Measurements from ENCODE around the gene LYL1. TPM values are rescaled to one million over a fixed set of nuclear protein-coding genes. Genes with fewer than 3 reads are reported as not detected.

LYL1 gene
- total RNA-seq, 1 donor from 2014 or later = 13.0 TPM

DNA sequence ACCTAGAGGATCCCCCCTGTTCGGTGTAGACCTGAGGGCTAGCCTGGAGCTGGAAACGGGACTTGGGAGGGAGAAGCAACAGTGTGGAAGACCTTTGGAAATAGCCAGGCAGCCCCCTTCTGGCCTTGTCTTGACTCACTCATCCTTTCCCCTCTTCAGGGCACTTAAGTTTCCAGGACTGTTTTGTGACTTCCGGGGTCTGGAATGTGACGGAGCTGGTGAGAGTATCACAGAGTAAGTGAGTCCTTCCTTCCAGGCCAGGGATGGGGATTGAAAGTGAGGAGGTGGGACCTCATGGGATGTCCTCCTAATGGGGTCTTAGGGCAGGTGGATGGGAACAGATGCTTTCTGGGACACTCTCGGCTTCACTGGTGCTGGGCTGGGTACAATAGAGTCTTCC, 29.4 kb downstream of the LYL1 start:
- DNase-seq (ENCODE audit: low spot score) = no peak

DNA sequence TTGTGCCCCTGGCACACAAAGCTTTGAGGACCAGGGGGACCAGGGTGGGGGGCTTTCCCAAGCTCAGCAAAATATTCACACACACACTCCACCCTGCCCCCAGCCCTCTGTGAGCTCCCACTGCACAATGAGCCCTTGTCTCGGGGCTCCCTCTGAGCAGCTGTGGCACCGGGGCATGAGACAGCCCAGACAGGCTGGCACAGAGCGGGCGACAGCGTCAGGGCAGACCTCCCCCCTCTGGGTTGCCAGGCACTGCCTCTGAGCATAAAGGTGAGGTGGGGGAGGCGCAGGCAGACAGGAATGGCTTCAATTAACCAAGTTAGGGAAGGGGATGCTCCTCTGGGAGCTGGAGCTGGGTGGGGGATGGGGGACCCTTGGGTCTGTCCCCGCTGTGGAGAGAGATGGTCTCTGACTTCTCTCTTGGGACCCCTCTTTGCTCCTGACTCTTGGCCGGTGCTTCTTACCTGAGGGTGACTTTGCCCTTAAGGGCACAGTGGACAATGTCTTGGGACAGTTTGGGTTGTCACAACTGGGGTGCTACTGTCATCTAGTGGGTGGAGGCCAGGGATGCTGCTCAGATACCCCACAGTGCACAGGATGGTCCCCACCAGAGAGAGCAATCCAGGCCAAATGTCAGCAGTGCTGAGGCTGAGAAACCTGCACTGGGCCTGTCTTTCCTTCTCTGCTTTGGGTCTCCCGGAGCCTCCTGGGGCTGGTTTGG, 30.3 kb downstream of the LYL1 start:
- DNase-seq (ENCODE audit: low spot score) = no peak

DNA sequence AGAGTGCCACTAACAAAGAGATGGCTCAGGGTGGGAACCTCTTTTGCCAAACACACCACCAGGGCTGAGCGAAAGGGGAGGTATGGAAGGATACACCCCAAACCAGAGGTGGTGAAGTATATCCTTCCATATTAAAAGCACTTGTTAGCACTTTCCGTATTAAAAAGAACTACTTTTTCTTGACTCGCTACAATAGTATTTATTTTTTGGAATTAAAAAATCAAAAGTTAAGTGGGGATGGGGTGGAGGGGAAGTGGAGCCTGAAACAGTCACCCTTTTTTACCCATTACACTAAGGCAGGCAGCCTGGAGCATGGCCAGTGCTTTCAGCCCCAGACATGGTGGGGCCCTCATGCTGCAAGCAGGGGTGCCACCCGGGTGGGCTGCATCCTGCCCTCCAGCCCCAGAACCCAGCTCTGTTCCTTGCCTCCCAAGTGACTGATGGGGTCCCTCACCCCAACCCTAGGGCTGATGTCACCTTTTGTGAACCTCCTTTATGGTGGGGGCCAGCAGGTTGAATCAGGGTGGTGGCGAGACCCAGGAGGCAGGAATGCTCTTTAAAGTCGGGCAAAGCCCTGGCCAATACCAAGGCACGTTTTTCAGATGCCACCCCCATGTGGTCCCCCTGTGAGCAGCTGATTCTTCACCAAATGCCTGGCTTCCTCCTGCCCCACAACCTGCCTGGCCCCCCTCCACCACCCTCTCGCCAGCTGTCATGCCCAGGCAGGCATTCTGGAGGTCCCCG, 31.0 kb downstream of the LYL1 start:
- no peak for DNase-seq (ENCODE audit: low spot score)

DNA sequence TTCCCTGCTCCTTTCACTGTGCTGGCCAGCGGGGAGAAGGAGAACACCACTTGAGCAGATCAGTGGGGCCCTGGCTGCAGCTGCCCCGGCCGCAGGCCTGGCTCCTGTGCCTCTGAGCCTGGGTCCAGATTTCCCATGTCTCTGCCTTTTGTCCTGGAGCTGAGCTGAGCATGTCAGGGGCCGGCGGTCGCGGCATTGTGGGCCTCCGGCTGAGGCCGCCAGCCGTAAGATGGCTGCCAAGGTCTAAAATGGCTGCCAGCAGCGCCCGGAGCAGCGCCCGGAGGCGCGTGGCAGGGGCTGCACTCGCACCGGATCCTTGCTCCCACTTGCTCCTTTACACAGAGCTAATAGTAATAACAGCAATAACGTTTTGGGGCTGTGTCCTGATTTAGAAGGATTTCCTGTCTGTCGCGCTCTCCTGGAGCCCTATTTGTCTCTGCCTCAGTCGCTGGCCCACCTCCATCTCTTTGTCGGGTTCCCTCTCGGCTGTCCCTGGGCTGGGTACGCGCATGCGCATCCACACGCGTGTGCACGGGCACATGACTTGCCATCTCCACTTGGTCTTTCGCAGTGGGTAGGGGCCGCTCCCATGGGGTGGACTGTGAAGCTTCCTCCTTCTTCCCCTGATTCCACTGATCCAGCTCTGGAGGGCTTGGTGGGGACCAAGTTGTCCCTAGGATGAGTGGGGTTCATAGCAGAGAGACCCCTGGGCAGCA, 32.1 kb downstream of the LYL1 start:
- DNase-seq (ENCODE audit: low spot score) = no peak

DNA sequence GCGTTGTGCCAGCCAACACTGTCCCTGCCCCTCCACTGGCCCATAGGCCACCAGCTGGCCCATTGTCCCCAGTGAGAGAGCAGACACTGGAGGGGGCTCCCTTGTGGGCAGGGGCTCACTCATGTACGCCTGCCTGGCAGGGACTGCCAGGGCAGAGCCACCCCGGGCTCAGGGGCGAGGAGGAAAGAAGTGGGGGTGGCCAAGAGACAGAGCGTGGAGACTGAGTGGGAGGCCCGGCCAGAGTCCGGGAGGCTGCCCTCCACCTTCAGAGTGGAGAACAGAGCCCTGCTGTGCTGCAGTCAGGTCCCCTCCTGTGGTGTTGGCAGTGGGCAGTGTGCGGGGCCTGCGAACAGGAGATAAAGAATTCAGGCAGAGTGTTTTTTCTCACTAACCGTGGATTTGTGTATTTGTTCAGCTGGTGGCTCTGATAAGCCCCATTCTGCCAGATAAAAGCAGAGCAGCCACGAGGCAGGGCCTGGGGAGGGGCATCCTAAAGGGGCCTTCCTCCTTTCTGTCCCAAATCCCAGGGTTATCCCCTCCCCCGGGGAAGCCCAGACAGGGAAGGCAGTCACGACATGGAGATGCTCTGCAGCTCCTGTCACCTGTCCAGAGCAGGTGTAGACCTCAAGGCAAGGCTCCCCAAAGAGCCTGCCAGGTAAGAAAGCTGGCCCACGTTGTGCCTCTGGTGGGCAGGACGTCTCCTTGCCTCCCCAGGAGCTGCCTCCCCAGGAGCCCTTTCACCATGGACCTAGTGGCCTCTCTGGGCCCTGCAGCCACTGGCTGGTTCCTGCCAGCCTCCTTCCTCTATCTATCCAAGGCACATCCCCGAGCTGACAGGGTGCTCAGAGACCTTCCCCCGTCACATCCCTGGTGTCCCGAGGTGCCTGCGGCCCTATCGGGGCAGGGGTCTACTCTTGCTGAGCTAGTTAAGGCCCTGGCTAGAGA, 33.0 kb downstream of the LYL1 start:
- DNase-seq (ENCODE audit: low spot score) = no peak

DNA sequence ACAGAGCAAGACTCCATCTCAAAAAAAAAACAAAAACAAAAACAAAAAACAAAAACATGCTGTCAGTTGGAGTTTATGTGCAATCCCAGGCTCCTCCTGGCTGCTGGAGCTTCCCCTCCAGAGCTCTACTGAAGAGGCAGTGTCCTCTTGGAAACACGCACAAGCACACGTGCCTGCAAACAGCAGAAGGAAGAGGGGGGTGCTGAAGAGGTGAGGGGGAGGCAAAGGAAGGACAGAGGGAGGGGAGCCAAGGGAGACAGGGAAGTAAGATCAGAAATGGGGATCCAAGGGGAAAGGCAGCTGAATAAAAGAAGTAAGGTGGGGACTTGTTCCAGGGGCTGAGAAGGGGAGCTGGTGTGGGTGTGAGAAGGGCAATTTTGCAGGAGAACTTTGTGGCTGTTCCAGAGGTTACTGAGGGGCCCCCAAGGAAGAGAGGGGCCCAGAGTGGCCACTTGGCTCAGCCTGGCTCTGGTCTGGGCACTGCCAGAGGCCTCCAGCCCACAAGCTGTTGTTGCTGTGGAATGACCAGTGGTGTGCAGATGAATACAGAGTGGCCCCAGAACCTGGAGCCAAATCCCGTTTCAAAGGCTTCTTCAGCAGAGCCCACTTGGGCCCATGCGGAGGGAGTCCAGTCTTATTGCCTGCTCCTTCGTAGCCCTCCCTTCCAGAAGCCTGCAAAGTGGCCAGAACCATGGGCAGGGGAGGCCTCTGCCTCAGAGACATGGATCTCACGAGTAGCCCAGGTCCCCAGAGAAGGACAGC, 34.4 kb downstream of the LYL1 start:
- no peak for DNase-seq (ENCODE audit: low spot score)

DNA sequence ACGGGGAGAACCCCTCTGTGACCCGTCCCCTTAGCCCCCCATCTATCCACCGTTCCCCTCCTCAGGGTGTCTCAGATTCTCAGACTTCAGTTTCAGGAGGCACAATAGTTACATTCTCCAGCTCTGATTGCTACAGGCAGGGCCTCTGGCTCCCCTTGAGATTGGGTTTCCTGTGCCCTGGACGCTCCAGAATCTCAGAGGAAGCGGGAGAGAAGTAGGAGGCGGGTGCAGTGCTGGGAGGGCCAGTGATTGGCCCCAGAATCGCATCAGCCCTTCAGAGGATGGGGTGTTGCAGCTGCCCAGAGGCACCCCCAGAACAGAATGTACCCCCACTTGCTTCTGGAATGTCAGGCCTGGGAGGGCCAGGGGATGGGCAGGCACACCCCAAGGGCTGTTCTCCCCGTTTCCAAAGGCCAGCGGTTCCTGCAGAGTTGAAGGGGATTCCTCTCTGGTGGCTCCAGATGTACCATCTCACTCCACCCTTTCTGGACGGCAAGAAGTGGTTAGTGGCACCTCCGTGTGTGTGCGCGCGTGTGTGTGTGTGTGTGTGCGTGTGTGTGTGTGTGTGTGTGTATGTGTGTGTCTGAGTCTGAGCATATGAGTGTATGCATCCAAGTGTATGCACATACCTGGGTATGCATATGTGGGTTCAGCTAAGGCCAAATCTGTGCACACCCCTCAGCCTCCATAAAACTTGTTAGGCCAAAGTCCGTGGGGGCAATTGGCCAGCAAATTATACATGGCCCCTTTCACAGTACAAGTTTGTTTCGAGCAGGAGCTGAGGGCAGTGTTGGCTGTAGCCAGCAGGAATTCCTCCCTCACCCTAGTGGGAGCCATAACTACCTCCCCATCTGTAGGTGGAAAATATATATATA, 35.5 kb downstream of the LYL1 start:
- no peak for DNase-seq (ENCODE audit: low spot score)

DNA sequence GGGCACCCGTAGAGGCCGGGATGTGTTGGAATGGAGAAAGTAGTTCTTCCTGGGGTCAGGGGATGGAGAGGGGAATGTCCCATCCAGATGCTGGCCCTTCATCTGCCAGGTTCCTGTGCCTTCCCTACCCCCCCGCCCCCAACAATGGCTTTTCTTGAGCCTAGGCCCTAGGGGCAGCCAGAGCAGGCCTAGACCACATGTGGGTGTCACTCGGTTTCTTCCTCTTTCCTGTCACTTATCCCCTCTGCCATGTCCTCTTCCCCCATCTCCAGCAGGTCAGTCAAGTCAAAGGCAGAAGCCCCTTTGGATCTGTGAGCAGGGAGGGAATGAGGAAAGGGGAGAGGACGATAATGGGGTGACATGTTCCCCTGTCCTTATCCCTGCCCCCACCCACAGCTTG, 36.4 kb downstream of the LYL1 start:
- DNase-seq (ENCODE audit: low spot score) = no peak

DNA sequence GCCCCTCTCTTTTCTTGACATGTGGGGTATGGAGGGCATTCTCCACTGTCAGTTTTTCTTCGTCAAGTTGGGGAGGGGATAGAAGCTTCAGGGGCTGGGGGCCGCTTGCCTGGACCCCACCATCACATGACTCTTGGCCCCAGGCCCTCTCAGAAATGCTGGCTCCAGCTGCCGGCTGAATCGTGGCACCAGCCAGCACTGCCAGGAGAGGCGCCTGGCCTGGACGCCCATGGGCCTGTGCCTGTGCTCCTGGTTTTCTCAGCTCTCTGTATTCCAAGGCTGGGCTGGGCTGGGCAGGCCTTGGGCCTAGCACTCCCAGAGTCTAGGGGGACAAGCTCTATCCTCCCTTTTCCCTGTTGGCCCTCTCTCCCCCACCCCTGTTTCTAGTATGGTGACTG, 38.6 kb downstream of the LYL1 start:
- no peak for DNase-seq (ENCODE audit: low spot score)

DNA sequence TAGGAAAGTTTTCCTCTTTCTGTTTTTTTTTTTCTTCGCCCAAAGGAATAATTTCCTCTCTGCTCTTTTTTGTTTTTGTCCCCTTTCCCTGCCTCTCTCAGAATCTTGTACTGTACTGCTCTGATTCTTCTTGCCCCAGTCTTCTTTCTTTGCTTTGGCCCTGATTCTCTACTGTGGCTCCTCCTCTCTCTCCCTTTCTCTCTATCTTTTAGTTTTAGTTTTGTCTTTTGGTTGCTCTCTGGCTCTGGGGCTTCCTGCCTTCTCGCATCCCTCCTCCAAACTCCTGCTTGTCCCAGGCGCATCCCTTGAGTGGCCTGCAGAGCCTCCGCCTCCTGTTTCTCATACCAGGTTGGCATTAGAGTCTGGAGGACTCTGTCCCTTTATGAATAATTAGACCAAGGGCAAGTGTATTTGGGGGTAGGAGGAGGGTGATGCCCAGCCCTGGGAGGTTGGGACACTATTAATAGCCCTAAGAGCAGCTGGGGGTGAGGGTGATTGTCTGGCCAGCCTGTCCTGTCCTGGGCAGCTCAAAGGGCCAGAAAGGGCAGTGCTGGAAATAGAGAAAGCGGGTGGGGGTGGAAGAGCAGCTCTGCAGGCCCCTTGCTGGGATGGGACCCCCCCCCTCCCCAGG, 39.1 kb downstream of the LYL1 start:
- DNase-seq (ENCODE audit: low spot score) = no peak

DNA sequence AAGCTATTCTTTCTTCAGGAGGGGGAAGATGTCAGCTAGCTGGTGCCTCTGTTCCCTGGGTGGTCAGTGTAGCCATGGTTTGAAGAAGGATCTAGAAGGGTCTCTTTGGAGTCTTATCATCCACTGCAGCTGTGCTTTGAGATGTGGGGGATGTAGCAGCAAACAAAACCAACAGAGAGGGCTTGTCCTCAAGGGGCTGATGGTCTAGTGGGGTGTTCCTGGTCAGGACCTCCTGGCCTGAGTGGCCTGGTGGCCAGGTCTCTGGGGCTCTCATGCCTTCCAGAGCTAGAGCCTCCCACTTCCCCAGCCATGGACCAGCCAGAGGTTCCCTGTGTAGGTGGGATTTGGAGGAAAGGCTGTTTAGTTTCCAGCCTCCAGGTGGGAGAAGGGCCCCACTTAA, 40.3 kb downstream of the LYL1 start:
- no peak for DNase-seq (ENCODE audit: low spot score)

DNA sequence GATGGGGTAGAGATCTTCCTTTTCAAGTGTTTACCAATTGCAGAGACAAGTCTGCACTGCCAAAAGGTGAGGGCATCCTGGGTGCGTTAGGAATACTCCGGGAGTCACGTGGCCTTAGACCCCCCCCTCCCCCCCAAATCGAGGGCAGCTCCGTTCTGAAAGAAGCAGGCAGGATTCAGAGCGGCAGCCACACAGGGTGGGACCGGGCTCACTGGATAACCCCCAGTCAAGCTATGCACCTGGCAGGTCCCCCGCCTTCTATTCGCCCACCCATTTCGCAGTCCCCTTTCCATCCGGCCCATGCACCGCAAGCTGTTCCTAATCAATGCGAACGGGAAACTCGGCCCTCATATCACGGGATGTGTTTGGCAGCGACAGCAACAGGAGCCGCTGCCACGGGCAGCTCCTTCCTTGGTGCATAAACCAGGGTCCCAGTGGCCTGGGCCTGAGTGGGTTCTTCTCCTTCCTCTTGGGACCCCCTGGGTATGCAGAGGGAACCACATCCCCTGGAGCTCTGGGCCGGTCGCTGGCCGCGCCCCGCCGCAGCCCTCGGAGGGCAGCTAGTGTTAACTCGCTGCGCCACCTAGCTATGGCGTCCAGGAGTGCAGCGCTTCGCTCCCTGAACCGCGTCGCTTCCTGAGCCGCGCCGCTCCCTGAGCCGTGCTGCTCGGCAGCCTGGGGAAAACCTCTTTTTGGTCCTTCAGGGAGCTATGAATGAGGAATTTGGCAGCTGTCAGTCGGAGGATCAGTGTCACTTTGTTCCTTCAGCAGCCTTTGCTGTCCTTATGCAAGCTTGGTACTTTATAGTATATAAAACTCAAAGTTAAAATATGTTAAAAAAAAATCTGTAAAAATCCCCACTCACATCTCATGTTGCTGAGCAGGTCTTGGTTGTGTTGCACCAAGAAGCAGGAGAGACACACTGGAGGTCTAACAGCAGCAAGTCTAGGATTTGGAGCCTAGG, 41.4 kb downstream of the LYL1 start:
- peak; percentile 89 for DNase-seq (ENCODE audit: low spot score)

DNA sequence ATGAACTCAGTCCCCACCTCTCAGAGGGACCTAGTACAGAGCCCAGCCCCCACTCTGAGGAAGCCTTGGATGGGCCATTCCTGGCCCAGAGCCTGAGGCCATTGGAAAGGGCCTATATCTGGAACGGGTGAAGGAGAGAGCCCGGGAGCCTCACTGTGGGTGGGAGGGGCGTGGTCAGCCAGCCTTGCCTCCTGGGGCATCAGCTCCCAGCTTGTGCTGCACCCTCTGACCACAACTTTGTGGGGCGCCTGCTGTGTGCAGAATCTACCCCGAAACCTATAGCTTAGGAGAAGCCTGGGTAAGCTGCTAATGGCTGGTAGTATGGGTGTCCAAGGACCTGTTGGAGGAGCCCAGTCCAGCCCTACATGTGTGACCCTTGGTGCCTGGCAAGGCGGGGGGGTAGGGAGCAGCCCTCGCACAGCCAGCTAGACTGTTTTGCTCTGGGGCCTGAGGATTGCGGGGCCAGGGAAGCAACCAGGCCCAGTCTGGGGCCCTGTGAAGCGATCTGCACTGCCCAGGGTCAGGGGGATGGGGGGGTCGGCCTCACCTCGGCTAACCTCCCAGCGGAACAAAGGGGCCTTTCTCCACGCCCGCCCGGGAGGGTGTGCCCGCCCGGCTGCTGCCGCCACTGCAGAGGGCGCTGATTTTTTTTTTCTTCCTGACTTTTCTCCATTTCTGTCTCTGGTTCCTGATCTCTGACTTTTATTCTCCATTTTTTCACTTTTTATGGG, 42.3 kb downstream of the LYL1 start:
- no peak for DNase-seq (ENCODE audit: low spot score)

DNA sequence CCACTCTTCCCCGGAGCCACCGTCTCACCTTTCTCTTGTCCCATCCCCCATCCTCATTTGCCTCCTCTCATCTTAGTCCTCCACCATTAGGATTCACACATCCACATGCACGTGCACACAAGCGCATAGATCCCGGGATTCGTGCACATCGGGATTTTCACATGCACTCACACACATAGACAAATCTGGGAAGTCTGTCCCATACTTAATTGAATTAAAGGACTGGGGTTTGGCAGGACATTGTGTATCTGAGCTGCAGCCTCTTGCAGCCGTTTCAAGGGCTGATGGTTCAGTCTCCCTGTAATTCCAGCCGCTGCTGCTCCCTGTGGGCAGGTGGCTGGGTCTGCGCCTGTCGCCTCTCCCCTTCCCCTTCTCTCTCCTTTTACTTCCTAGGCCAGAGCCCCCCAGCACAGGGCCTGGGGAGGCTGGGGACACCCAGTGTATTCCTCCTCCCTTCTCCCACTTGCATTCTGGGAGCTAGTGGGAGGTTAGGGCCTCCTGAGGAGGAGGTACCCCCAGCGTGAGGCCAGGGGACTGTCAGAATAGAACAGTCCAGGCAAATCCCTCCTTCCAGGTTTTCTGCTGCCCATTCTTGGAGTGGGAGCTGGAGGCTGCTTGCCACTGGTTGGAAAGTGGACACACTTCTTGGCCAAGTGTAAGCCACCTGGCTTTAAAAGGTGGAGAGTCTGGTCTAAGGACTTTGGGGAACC, 43.6 kb downstream of the LYL1 start:
- no peak for DNase-seq (ENCODE audit: low spot score)

DNA sequence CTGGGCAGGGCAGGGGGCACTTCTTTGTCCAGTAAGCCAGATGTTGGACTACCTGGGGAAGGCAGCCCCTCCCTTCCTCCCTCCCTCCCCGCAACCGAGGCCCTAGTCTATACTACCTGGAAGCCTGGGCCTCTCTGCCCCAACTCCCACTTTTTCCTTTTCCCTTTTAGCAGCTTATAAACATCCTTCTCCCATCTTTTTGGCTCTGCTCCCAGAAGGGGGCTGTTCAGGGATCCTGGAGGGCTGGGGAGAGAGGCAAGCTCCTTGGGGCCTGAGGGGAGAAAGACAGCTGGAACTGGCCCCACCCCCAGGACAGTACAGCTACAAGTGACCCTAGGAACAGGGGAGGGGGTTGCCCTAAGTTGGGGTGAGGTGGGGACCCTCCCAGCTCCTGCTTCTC, 44.9 kb downstream of the LYL1 start:
- DNase-seq (ENCODE audit: low spot score) = peak; percentile 90

DNA sequence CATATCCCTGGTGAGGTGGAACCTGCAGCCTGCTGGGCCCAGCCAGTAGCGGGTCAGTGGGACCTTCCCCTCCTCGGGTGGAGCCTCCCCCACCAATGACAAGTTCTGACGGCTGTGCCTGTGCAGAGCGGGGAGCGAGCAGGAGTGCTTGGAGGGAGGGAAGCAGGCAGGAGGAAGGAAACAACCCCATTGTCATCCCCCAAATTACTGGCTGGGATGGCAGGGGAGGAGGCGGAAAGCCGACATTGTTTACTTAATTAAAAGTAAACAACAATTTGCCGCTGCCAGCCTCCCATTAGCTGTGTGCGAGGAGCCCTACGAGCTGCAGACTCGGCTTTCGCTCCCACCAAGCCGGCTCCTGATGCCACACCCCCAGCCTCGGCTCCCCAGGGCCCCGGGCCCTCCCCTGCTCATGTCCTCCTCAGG, 45.5 kb downstream of the LYL1 start:
- DNase-seq (ENCODE audit: low spot score) = no peak
